Breast epithelium (tissue), 3 donors: ENCODE results near the gene DENND6A.

Source experiments
- CTCF ChIP-seq, 3 donors: fragments of 450-650 bp; IDR thresholded peaks; one replicate each; pipeline ENCODE4 v1.5.1; 2016 to 2017; ENCODE audit warnings: antibody characterized with exemption in 3 of 3, mild to moderate bottlenecking in 3 of 3, moderate library complexity in 3 of 3
- POLR2A ChIP-seq: fragments of 450-650 bp; IDR thresholded peaks from one replicate; pipeline ENCODE4 v1.6.1; 2016; ENCODE audit warnings: antibody characterized with exemption, mild to moderate bottlenecking, moderate library complexity
- POLR2AphosphoS5 ChIP-seq, 3 donors: sonication (generic); formaldehyde crosslinking; IDR thresholded peaks; one replicate each; pipeline ENCODE4 v1.6.1; 2017; ENCODE audit warnings: antibody characterized with exemption in 3 of 3

GRCh38 chr3:57689367-57690053, 3.4 kb downstream of the DENND6A start:
- TF ChIP-seq CTCF (IDR thresholded peaks at IDR 0.05) (no peak), POLR2A (no peak), POLR2AphosphoS5 (IDR thresholded peaks at IDR 0.05) (no peak)
